DMS153 (cell line): ENCODE data around the gene CLEC1B.
"Not testable (repeated sequence)": the region's sequence is repeated elsewhere in the genome, so short reads cannot be mapped to it uniquely, and the experiment has no call there.

Experiments used
- DNase-seq: peaks from one replicate; lab custom pipeline; 2025; lab: John Stamatoyannopoulos, UW

CLEC1B gene

DNA sequence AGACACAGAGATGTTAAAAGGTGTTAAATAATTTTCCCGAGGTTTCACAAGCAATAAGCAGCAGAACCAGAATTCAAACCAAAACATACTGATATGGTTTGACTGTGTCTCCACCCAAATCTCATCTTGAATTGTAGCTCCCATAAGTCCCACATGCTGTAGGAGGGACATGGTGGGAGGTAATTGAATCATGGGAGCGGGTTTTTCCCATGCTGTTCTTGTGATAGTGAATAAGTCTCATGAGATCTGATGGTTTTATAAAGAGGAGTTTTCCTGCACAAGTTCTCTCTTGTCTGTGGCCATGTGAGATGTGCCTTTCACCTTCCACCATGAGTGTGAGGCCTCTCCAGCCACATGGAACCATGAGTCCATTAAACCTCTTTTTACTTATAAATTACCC is 24.2 kb downstream of the CLEC1B start:
- DNase-seq, result not testable (repeated sequence)

DNA sequence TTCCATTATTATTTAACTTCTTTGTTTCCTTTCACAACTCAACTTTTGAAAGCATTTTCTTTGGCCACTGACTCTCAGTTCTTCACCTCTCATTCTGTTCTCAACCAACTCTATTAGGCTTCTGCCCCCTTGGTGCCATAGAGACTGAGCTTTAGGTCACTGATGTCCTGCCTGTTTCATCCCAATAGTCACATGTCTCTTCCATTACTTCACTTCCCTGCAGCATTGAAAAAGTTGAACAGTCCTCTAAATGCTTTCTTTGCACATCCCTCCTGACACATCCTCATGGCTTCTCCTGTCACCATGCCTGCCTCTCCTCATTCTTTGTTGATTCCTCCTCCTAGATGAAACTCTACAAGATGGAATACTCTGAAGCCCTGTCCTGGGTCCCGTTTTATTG is 25.0 kb downstream of the CLEC1B start:
- no peak for DNase-seq

DNA sequence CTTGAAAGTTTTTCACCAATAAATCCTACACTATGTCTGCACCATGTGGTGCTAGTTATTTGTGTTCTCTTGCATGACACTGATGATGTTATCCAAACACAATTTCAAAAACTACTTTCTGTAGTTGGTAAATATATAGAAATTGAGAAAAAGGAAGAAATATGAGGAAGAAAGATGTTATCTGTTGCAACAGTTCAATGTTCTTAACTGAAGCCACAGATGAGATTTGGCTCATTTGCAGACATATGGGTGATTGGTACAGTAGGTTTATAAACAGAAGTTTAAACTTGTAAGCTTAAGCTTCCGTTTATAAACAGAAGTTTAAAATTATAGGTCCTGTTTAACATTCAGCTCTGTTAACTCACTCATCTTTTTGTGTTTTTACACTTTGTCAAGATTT is 27.7 kb downstream of the CLEC1B start, which contains the start of gene CLEC12A:
TSS of gene CLEC12A (plus strand) at position 229 of the 400 bp plus-strand sequence. CDS start 188 bp downstream, outside the sequence.
- DNase-seq, result no peak

DNA sequence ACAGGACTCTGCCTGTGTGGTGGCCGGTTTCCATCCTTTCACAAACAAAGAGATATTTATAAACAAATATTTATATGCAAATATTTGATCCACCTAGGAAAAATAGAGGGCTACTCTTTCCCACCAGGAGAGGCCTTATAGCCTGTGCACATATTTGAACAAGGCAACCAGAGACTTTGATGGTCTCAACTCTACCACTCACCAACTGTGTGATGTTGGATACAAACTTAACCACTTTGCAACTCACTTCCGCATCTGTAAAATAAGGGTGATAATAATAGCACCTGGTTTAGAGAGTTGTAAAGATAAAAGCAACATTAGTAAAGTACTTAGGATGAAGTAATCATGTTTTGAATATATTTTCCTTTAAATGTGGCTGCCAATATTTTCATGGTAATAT is 29.2 kb downstream of the CLEC1B start:
- no peak for DNase-seq

DNA sequence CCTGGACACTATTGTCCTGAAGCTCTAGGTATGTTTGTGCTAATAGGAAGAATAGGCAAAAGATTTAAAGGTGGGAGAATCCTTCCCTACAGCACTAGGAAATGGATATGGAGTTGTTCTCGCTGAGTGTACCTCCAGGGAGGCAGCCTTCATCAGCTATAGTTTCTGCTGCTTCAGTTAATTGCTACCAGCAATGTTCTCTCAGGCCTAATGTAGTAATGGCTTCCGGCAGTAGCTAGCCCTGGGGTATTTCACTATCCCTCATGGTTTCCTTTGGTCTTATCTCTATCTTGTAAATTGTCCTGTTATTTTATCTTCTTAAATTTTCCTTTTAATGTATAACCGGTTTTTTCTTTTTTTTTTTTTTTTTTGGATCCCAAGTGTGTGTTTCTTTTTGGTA is 37.0 kb downstream of the CLEC1B start:
- DNase-seq, result no peak

DNA sequence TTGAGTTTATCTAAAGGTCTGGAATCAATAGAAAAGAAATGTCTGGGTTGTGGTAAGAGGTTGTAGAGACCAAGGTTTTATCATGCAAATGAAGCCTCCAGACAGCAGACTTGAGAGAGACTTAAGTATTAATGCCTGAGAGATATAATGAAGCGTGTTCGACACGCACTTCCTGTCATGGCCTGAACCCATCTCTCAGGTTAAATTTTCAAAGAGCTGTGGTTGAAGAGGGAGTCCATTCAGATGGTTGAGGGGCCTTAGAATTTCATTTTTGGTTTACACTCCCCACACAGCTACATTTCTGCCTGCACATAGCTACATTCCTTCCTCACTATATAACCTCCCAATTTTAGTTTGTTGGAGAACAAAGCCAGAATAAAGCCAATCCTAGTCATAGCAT is 37.8 kb downstream of the CLEC1B start:
- DNase-seq, result no peak

DNA sequence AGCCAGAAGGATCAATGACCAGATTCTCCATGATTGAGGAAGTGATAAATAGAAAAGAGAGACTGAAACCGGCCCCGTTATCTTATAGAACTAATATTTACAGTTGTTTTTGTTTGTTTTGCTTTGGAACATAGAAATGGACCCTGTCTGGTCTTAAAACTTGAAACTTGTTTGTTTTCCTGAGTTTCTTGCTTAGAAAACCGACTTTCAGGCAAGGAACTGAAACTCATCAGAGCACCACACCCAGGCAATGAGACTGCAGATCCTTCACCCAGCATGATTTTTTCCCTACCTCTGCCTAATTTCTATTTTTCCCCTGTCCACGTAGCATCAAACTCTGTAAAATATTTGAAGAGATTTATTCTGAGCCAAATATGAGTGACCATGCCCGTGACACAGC is 38.3 kb downstream of the CLEC1B start:
- no peak for DNase-seq

DNA sequence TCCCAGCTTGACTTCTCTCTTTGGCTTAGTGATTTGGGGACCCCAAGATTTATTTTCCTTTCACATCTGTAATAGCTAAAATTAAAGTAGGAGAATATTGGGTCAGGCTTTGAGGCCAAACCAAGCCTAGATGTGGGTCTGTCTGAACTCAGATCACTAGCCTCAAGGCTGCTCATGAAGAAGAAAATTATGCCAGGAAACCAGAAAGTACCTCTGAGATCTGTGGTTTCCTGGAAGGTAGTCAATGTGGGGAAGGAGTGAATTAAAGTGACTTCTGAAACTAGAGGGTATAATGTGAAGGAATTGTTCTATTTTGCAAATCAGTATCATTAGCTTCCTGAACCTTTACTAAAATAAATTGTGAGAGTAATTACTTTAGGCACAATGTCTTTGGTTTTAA is 41.1 kb downstream of the CLEC1B start:
- no peak for DNase-seq

DNA sequence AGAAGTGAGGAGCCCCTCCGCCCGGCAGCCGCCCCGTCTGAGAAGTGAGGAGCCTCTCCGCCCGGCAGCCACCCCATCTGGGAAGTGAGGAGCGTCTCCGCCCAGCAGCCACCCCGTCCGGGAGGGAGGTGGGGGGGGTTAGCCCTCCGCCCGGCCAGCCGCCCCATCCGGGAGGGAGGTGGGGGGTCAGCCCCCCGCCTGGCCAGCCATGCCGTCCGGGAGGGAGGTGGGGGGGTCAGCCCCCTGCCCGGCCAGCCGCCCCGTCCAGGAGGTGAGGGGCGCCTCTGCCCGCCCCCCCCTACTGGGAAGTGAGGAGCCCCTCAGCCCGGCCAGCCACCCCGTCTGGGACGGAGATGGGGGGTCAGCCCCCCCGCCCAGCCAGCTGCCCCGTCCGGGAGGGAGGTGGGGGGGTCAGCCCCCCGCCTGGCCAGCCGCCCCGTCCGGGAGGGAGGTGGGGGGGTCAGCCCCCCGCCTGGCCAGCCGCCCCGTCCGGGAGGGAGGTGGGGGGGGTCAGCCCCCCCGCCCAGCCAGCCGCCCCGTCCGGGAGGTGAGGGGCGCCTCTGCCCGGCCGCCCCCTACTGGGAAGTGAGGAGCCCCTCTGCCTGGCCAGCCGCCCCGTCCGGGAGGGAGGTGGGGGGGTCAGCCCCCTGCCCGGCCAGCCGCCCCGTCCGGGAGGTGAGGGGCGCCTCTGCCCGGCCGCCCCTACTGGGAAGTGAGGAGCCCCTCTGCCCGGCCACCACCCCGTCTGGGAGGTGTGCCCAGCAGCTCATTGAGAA is 45.8 kb downstream of the CLEC1B start:
- DNase-seq, result not testable (repeated sequence)

DNA sequence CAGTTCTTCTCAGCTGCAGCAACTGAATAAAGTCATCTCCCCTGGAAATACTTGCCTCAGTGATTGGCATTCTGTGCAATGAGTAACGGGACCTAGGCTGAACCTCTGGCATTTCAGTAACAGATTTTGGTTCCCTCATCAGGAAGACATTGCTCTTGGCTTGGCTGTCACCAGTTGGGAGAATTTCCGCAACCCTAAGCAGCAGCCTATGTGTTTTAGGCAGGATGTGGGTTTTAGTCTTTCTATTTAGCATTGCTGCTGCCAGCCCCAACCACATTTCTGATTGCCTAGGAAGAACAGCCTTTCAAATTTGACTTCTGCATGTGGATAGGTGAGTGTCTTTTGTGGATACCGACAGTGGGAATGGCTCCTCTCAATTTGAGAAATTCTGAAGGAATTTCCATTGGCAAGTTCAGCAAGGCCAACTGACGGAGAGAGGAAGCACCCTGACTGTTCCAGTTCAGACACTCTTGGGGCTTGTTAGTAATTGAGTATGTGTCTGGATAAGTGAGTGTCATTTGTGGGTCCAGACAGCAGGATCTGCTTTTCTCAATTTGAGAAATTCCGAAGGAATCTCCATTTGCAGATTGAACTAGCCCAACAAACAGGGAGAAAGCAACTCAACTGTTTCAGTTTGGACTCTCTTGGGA is 47.8 kb downstream of the CLEC1B start:
- DNase-seq, result no peak

DNA sequence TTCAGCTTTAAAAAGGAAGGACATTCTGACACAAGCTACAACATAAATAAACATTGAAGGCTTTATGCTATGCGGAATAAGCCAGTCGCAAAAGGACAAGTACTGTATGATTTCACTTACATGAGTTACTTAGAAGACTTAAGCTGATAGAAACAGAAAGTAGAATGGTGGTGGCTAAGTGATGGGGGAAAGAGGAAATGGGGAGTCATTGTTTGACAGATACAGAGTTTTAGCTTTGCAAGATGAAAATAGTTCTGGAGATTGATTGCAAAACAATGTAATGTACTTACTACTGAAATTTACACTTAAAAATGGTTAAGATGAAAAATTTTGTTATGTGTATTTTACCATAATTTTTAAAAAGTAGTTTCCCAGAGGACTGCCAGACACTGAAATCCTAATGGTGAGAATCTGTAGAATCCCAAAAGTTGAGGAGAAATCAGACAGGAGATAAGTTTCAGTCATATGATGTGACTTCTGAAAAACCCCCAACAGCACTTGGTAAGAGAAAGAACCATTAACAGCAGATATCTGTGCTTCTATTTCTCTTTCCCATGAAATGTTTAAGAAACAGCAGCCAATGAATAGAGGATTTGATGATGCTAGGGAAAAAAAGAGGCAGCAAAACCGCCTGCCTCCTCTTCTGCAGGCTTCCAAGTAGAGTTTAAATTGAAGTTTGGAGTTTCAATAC is 50.2 kb downstream of the CLEC1B start:
- DNase-seq, result no peak

DNA sequence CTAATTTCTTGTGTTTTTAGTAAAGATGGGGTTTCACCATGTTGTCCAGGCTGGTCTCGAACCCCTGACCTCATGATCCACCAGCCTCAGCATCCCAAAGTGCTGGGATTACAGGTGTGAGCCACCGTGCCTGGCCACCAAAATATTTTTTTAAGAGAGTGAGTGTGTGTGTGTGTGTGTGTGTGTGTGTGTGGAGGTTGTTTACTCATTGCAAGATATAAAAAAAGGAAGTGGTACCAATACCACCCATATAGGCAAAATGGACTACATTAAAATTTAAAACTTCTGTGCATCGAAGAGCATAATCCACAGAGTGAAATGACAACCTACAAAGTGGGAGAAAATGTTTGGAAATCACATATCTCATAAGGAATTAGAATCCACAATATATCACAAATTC is 51.2 kb downstream of the CLEC1B start:
- no peak for DNase-seq

DNA sequence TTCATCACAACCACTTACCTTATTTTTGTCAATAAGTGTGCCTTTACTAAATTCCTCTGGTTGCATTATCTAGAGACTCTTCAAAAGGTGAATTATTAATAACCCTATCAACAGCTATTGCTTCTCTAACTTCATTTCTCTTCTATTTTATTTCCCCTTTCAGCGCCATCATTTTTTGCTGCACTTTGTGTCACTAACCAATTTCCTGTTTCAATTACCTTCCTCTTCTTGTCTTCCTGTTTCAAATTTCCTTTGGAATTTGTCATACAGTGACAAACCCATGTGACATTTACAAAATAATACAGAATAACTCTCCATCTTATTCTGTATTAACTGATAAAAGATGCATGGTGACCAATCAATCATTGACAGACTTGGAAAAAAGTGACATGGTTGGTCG is 54.5 kb downstream of the CLEC1B start:
- DNase-seq, result no peak

DNA sequence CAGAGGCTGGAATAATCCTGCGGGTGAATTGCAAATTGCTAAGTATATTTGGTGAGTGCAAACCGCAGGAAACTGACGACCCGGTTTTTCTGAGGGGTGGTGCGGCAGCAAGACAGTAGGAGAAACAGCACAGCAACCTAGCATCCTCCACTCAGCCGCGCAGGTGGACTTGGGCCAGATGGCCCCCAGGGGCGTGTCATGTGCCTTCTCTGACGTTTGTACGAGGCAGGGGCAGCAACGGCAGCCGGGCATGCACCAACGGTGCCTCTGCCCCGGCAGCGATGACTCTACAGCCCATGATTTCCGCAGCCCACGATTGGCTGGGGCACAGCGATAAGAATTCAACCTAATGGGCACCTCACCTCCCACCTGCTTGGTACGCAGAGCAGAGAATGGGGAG is 55.7 kb downstream of the CLEC1B start:
- DNase-seq, result peak; percentile 66
